Skin of body (tissue), 2 donors: ENCODE measurements around the gene KHK. TPM values are rescaled to one million over a fixed set of nuclear protein-coding genes. Genes with fewer than 3 reads are reported as not detected.
A peak's percentile ranks its signal among the peaks of the same experiment; 100 is the strongest.
"Not testable (repeated sequence)": the region's sequence is repeated elsewhere in the genome, so short reads cannot be mapped to it uniquely, and the experiment has no call there.

ENCODE experiments used
- DNase-seq: peaks from one replicate; lab custom pipeline; 2025; lab: John Stamatoyannopoulos, UW
- total RNA-seq: library from RNA; depleted of rRNA; stranded (reverse); fragments of >200 nt; gene quantifications from one replicate; pipeline ENCODE4 v1.2.3, GENCODE V29; 2014

KHK gene
- total RNA-seq, 1 donor from 2014 or later = 1.7 TPM

- no peak for DNase-seq
Measured at GRCh38 chr2:27059141-27059820, 27.3 kb upstream of the KHK start.

- DNase-seq = no peak
Measured at GRCh38 chr2:27060323-27060722, 26.2 kb upstream of the KHK start.

GRCh38 chr2:27065128-27065527 is 21.4 kb upstream of the KHK start:
- DNase-seq = no peak

GRCh38 chr2:27067385-27067784 is 19.2 kb upstream of the KHK start:
- DNase-seq = no peak

- DNase-seq = no peak
Measured at GRCh38 chr2:27069436-27069835, 17.1 kb upstream of the KHK start.

GRCh38 chr2:27069961-27070618 is 16.5 kb upstream of the KHK start:
- DNase-seq = no peak

- no peak for DNase-seq
Measured at GRCh38 chr2:27070653-27071276, 15.8 kb upstream of the KHK start.

- peak; percentile 91 for DNase-seq
Measured at GRCh38 chr2:27071277-27071989, 15.1 kb upstream of the KHK start, which contains the start of gene OST4. Gene OST4 (minus strand): TSS chr2:27071654.

GRCh38 chr2:27071990-27072830 is 14.4 kb upstream of the KHK start:
- DNase-seq = peak; percentile 75

GRCh38 chr2:27072920-27073319 is 13.7 kb upstream of the KHK start:
- no peak for DNase-seq

- no peak for DNase-seq
Measured at GRCh38 chr2:27073782-27074181, 12.8 kb upstream of the KHK start.

GRCh38 chr2:27074738-27075565 is 11.6 kb upstream of the KHK start:
- no peak for DNase-seq

GRCh38 chr2:27075566-27075871 is 11.1 kb upstream of the KHK start:
- not testable (repeated sequence) for DNase-seq

GRCh38 chr2:27076323-27076722 is 10.2 kb upstream of the KHK start:
- DNase-seq = no peak

- DNase-seq = no peak
Measured at GRCh38 chr2:27077231-27077630, 9.3 kb upstream of the KHK start.

GRCh38 chr2:27078267-27079194 is 8.0 kb upstream of the KHK start, which contains the start of gene EMILIN1:
Gene EMILIN1 (plus strand): TSS chr2:27078615. CDS start chr2:27079066, 451 bp downstream.
- DNase-seq = peak; percentile 93

GRCh38 chr2:27079233-27080139 is 7.1 kb upstream of the KHK start:
- no peak for DNase-seq

- DNase-seq = no peak
Measured at GRCh38 chr2:27080140-27080469, 6.5 kb upstream of the KHK start.
